Vagina (tissue), 2 donors: ENCODE results near the gene FOXRED2. TPM values are rescaled to one million over a fixed set of nuclear protein-coding genes. Genes with fewer than 3 reads are reported as not detected.
A peak's percentile ranks its signal among the peaks of the same experiment; 100 is the strongest.

Experiments used
- DNase-seq, 2 donors: peaks; one replicate each; pipeline ENCODE4 v3.0.0-alpha.2; 2017; ENCODE audit errors: extremely low spot score in 2 of 2
- H3K27ac ChIP-seq: fragments of 200-600 bp; sonication (generic); one replicate; pipeline ENCODE4 v1.5.1; 2019
- H3K27me3 ChIP-seq: fragments of 200-600 bp; sonication (generic); one replicate; pipeline ENCODE4 v1.5.1; 2019
- H3K36me3 ChIP-seq, 2 donors: fragments of 200-600 bp; sonication (generic); one replicate each; pipeline ENCODE4 v1.5.1; 2017 to 2019
- H3K4me1 ChIP-seq: fragments of 200-600 bp; sonication (generic); one replicate; pipeline ENCODE4 v1.5.1; 2019
- H3K4me3 ChIP-seq, 2 donors: fragments of 200-600 bp; sonication (generic); 1 replicate in 1 of 2; 2 replicates in 1 of 2; pipeline ENCODE4 v1.5.1; 2016 to 2019
- H3K9me3 ChIP-seq: fragments of 200-600 bp; sonication (generic); one replicate; pipeline ENCODE4 v1.5.1; 2019
- POLR2A ChIP-seq, 2 donors: fragments of 450-650 bp; IDR thresholded peaks; one replicate each; pipeline ENCODE4 v1.6.1; 2017; ENCODE audit warnings: antibody characterized with exemption in 2 of 2, mild to moderate bottlenecking in 2 of 2, moderate library complexity in 2 of 2
- POLR2AphosphoS5 ChIP-seq, 2 donors: sonication (generic); formaldehyde crosslinking; IDR thresholded peaks; one replicate each; pipeline ENCODE4 v1.9.0; 2017; ENCODE audit warnings: antibody characterized with exemption in 2 of 2, mild to moderate bottlenecking in 2 of 2, low read depth in 1 of 2; ENCODE audit not compliant: insufficient read depth in 1 of 2
- intact Hi-C: fragments of 100-400 bp; cut with DNase I; formaldehyde crosslinking; loops from one replicate; pipeline ENCODE4 v1.15.1; 2023
- total RNA-seq: library from RNA; depleted of rRNA; stranded (reverse); fragments of >200 nt; gene quantifications from one replicate; pipeline ENCODE4 v1.2.3, GENCODE V29; 2016
- TF ChIP-seq, protein P1 (sequence below), 3 experiments: fragments of 450-650 bp in 2 of 3; fragments of 200-600 bp in 1 of 3; sonication (generic) in 1 of 3; IDR thresholded peaks; one replicate each; pipeline ENCODE4 v1.5.1; 2017 to 2019; ENCODE audit warnings: antibody characterized with exemption in 3 of 3, mild to moderate bottlenecking in 2 of 3, moderate library complexity in 2 of 3

Gene FOXRED2
- total RNA-seq, 1 donor from 2014 or later, result 3.7 TPM

GRCh38 chr22:36478966-36479365, 27.9 kb downstream of the FOXRED2 start:
- Histone ChIP-seq H3K4me3 (no peak overlapping the region), H3K4me1 (peaks cover 19% of the 10 kb centered on the region), H3K27ac (no peak overlapping the region), H3K9me3 (no peaks in the 10 kb centered on the region), H3K27me3 (no peaks in the 10 kb centered on the region), H3K36me3 (peaks cover 0 to 52% of the 10 kb centered on the region in 2 donors)
- TF ChIP-seq POLR2A (IDR thresholded peaks at IDR 0.05) (no peak), POLR2AphosphoS5 (IDR thresholded peaks at IDR 0.05; ENCODE audit: insufficient read depth in 1 of 2, low read depth in 1 of 2) (no peak)
- TF ChIP-seq, protein P1, sequence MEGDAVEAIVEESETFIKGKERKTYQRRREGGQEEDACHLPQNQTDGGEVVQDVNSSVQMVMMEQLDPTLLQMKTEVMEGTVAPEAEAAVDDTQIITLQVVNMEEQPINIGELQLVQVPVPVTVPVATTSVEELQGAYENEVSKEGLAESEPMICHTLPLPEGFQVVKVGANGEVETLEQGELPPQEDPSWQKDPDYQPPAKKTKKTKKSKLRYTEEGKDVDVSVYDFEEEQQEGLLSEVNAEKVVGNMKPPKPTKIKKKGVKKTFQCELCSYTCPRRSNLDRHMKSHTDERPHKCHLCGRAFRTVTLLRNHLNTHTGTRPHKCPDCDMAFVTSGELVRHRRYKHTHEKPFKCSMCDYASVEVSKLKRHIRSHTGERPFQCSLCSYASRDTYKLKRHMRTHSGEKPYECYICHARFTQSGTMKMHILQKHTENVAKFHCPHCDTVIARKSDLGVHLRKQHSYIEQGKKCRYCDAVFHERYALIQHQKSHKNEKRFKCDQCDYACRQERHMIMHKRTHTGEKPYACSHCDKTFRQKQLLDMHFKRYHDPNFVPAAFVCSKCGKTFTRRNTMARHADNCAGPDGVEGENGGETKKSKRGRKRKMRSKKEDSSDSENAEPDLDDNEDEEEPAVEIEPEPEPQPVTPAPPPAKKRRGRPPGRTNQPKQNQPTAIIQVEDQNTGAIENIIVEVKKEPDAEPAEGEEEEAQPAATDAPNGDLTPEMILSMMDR (IDR thresholded peaks at IDR 0.05), result no peak
- intact Hi-C loops, result no loop called here
- no peak for DNase-seq

- no peaks in the 10 kb centered on the region for H3K27me3 ChIP-seq
- TF ChIP-seq, protein P1 (IDR thresholded peaks at IDR 0.05), result no peak
- TF ChIP-seq POLR2A (IDR thresholded peaks at IDR 0.05), result no peak
- no peak for TF ChIP-seq POLR2AphosphoS5 (IDR thresholded peaks at IDR 0.05; ENCODE audit: insufficient read depth in 1 of 2, low read depth in 1 of 2)
- no peaks in the 10 kb centered on the region for H3K9me3 ChIP-seq
- peaks cover 0 to 60% of the 10 kb centered on the region in 2 donors for H3K36me3 ChIP-seq
- peaks cover 15% of the 10 kb centered on the region for H3K4me1 ChIP-seq
- no peak overlapping the region for H3K4me3 ChIP-seq
- DNase-seq, result no peak
- intact Hi-C loops, result no loop called here
- H3K27ac ChIP-seq, result peak overlapping the region; percentile 17
Measured at GRCh38 chr22:36475341-36475740, 31.5 kb downstream of the FOXRED2 start.

GRCh38 chr22:36472689-36473088, 34.2 kb downstream of the FOXRED2 start:
- H3K4me3 ChIP-seq, result no peak overlapping the region
- no peak overlapping the region for H3K27ac ChIP-seq
- H3K9me3 ChIP-seq, result no peaks in the 10 kb centered on the region
- H3K27me3 ChIP-seq, result no peaks in the 10 kb centered on the region
- TF ChIP-seq POLR2A (IDR thresholded peaks at IDR 0.05), result no peak
- no peak for TF ChIP-seq POLR2AphosphoS5 (IDR thresholded peaks at IDR 0.05; ENCODE audit: insufficient read depth in 1 of 2, low read depth in 1 of 2)
- H3K36me3 ChIP-seq, result peaks cover 0 to 43% of the 10 kb centered on the region in 2 donors
- DNase-seq, result no peak
- peaks cover 37% of the 10 kb centered on the region for H3K4me1 ChIP-seq
- intact Hi-C loops, result no loop called here

DNA sequence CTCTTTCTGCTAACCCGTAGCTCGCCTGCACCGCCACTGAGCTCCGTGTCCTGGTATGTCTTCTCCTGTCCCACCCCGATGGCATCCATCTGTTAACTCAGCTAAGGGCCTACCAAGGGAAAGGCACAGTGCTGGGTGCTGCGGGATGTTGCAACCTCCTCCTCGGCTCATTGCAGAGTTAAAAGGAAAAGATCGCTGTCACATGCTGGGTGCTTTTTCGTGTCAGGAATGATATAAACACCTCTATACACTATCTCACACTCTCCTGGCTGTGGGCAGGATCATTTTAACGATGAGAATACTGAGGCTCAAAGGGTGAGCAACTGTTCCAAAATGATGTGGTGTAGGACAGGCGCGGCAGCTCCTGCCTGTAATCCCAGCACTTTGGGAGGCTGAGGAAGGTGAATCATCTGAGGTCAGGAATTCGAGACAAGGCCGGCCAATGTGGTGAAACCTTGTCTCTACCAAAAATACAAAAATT, 35.5 kb downstream of the FOXRED2 start:
- Histone ChIP-seq H3K4me1 (peaks cover 47% of the 10 kb centered on the region), H3K27ac (peak overlapping the region; percentile 83), H3K9me3 (no peaks in the 10 kb centered on the region), H3K36me3 (peaks cover 0 to 30% of the 10 kb centered on the region in 2 donors), H3K4me3 (peak overlapping the region in 1 of 2 donors; percentile 13), H3K27me3 (no peaks in the 10 kb centered on the region)
- DNase-seq, result no peak
- intact Hi-C loops, result no loop called here
- no peak for TF ChIP-seq POLR2A (IDR thresholded peaks at IDR 0.05)
- no peak for TF ChIP-seq POLR2AphosphoS5 (IDR thresholded peaks at IDR 0.05; ENCODE audit: insufficient read depth in 1 of 2, low read depth in 1 of 2)
- TF ChIP-seq, protein P1 (IDR thresholded peaks at IDR 0.05), result no peak

DNA sequence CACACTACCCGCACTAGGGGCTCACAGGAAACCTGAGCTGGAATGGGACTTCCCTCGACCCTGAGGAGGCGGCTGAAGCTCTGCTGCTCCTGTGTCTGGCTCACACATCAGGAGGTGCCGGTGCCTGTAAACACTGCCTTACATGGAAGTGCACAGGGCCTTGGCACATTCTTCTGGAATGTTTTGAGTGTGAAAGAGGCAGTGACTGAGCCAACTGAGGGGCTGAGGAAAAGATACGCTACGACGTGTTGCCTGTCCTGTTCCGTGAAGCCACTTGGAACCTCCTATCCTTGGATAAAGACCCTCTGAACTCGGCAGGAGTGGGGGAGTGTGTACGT, 35.9 kb downstream of the FOXRED2 start:
- H3K4me3 ChIP-seq, result peak overlapping the region in 1 of 2 donors; percentile 13
- intact Hi-C loops, result no loop called here
- H3K27me3 ChIP-seq, result no peaks in the 10 kb centered on the region
- no peak for DNase-seq
- peaks cover 0 to 26% of the 10 kb centered on the region in 2 donors for H3K36me3 ChIP-seq
- peaks cover 51% of the 10 kb centered on the region for H3K4me1 ChIP-seq
- no peaks in the 10 kb centered on the region for H3K9me3 ChIP-seq
- peak overlapping the region; percentile 83 for H3K27ac ChIP-seq
- TF ChIP-seq, protein P1 (IDR thresholded peaks at IDR 0.05), result no peak
- TF ChIP-seq POLR2A (IDR thresholded peaks at IDR 0.05) (no peak), POLR2AphosphoS5 (IDR thresholded peaks at IDR 0.05; ENCODE audit: insufficient read depth in 1 of 2, low read depth in 1 of 2) (no peak)
